Erythroblast (primary cell): ENCODE results near the gene SLC34A3.
A peak's percentile ranks its signal among the peaks of the same experiment; 100 is the strongest.

Source experiments
- DNase-seq, 2 experiments: peaks; one replicate each; lab custom pipeline; 2025; lab: John Stamatoyannopoulos, UW
- GATA1 ChIP-seq: IDR thresholded peaks from 2 replicates; pipeline ENCODE4 v1.6.1; 2011; ENCODE audit warnings: low read depth, mild to moderate bottlenecking, control low read depth, low read length, moderate library complexity
- POLR2A ChIP-seq: IDR thresholded peaks from 2 replicates; pipeline ENCODE4 v1.6.1; 2011; ENCODE audit warnings: mild to moderate bottlenecking, low read length

SLC34A3 gene

GRCh38 chr9:137230705-137231371 lies at the start of gene SLC34A3:
TSS of gene SLC34A3 (plus strand) at chr9:137230901. CDS start at chr9:137231703, 802 bp downstream.
- no peak for TF ChIP-seq GATA1
- TF ChIP-seq POLR2A, result no peak
- DNase-seq, result no peak

- DNase-seq, result no peak
- TF ChIP-seq POLR2A (no peak), GATA1 (no peak)
These were observed 49.0 kb upstream of the SLC34A3 start for GRCh38 chr9:137181680-137182079.

DNA sequence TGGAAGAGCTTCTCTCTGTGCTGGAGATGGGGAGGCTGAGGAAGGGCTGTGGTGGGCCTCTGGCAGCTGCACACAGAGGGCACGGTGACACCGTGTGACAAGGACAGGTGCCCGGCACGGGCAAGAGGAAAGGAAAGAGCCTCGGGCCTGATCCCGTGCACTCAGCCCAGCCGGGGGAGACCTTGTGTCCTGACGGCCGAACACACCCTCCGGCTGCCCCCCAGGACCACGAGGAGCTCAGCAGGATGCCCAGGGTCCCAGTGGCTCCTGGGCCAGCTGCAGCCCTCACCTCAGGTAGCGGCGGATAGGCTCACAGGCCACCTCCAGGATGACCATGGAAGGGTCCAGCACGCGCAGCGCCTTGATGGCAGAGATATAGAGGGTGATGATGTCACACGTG lies 47.9 kb upstream of the SLC34A3 start:
- no peak for TF ChIP-seq GATA1
- no peak for TF ChIP-seq POLR2A
- no peak for DNase-seq

GRCh38 chr9:137183980-137184595 lies 46.6 kb upstream of the SLC34A3 start:
- DNase-seq, result no peak
- no peak for TF ChIP-seq POLR2A
- no peak for TF ChIP-seq GATA1

- TF ChIP-seq POLR2A (no peak), GATA1 (no peak)
- DNase-seq, result no peak
These were observed 45.6 kb upstream of the SLC34A3 start for GRCh38 chr9:137184881-137185660.

- TF ChIP-seq POLR2A (no peak), GATA1 (no peak)
- no peak for DNase-seq
These were observed 44.8 kb upstream of the SLC34A3 start for GRCh38 chr9:137185921-137186320.

GRCh38 chr9:137186385-137186784 lies 44.3 kb upstream of the SLC34A3 start:
- TF ChIP-seq GATA1, result no peak
- TF ChIP-seq POLR2A, result no peak
- DNase-seq, result peak; percentile 40 to 47

DNA sequence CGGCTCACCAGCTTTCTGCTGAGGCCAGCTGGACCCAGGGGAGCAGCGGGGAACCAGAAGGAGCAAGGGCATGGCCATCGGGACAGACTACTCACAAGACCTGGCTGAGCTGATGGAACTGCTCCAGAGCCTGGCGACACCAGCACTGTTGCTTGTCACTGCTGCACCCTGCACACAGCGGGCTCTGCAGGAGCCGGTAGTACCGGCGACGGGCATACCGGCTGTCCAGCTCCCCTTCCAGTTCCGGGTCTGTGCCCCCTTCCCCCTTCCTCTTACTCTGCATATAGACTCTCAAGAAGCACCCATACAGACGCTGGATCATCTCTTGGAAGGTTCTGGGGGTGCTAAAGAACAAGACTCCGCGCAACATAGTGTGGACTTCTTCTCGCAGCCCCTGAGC lies 43.3 kb upstream of the SLC34A3 start:
- no peak for DNase-seq
- TF ChIP-seq GATA1 (no peak), POLR2A (no peak)

- TF ChIP-seq GATA1 (no peak), POLR2A (no peak)
These were observed 42.6 kb upstream of the SLC34A3 start for GRCh38 chr9:137188086-137188489.

DNA sequence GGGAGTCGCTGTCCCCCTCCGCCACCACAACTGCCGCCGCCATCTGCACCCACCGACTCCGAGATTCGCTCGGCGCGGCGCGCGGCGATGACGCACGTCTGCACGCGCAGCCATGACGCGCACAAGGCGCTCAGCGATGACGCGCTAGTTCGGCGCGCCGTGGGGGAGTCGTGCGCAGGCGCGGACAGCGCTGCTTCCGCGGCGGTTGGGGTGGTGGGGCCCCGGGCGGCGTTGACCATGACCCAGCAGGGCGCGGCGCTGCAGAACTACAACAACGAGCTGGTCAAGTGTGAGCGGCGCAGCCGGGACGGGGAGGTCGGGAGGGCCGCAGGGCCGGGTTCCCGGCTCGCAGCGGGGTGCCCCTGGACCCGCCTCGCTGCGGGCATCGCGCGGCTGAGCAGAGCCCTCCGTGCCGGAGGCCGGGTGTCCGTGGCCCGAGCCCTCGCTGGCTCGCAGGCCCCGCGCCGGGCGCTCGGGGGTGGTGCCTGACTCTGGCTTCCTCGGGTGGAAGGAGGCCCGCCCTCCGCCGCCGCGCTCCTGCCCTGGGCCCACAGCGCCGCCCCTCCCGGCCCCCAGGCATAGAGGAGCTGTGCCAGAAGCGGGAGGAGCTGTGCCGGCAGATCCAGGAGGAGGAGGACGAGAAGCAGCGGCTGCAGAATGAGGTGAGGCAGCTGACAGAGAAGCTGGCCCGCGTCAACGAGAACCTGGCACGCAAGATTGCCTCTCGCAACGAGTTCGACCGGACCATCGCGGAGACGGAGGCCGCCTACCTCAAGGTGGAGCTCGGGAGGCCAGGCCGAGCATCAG lies 42.0 kb upstream of the SLC34A3 start, which contains the start of the genes ANAPC2 and SSNA1:
Gene ANAPC2, minus strand, starts transcription at position 71 of the 807 bp plus-strand sequence. Its CDS starts 28 bp downstream, at position 43.
Gene SSNA1, plus strand, starts transcription at position 187 of the 807 bp plus-strand sequence. Its CDS starts 51 bp downstream, at position 238.
- peak; percentile 98 to 99 for DNase-seq
- TF ChIP-seq GATA1 (no peak), POLR2A (peak; percentile 94)

More at GRCh38 chr9:137188086-137188489, 42.6 kb upstream of the SLC34A3 start:
- DNase-seq, result no peak

GRCh38 chr9:137189297-137190295 lies 41.1 kb upstream of the SLC34A3 start:
- TF ChIP-seq POLR2A (no peak), GATA1 (no peak)
- DNase-seq, result no peak
